ENCODE results near the gene RASAL1. TPM values are rescaled to one million over a fixed set of nuclear protein-coding genes. Genes with fewer than 3 reads are reported as not detected.

The RASAL1 gene
- polyA plus RNA-seq, 1 donor (not counting 4 experiments of a cell fraction or from before 2014, with no cell fraction given) = 0.05 TPM

DNA sequence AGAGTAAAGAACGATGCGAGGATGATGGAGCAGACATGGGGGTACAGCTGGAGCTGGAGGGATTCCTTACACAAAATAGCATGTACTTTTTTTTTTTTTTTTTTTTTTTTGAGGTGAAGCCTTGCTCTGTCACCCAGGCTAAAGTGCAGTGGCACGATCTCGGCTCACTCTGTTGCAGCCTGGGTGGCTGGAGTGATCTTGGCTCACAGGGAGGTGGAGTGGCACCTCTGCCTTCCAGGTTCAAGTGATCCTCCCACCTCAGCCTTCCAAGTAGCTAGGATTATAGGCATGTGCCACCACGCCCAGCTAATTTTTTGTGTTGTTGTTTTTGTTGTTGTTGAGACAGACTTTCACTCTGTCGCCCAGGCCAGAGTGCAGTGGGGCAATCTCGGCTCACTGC, 5.1 kb upstream of the RASAL1 start:
- Histone ChIP-seq H3K9ac (ENCODE audit: control insufficient read depth, extremely low read depth, insufficient read depth, low read length) (no peak overlapping the region), H3K27ac (ENCODE audit: control insufficient read depth, insufficient read depth, low read length) (no peak overlapping the region), H3K4me1 (ENCODE audit: control insufficient read depth, extremely low read depth, insufficient read depth, low read length) (no peaks in the 10 kb centered on the region), H3K4me2 (ENCODE audit: control insufficient read depth, extremely low read depth, insufficient read depth, low read depth, low read length) (no peak overlapping the region), H2AFZ (ENCODE audit: control insufficient read depth, low read length) (no peak overlapping the region), H3K27me3 (ENCODE audit: control insufficient read depth, extremely low read depth, insufficient read depth, low read length) (peaks cover 10% of the 10 kb centered on the region), H3K36me3 (ENCODE audit: control insufficient read depth in 2 of 2, extremely low read depth in 1 of 2, insufficient read depth in 2 of 2, low read length in 2 of 2) (no peaks in the 10 kb centered on the region), H3K4me3 (ENCODE audit: control insufficient read depth in 2 of 3, extremely low read depth in 1 of 3, insufficient read depth in 2 of 3, low read depth in 1 of 3, low read length in 3 of 3) (no peak overlapping the region), H3K79me2 (ENCODE audit: control insufficient read depth, insufficient read depth, low read length) (no peaks in the 10 kb centered on the region), H4K20me1 (ENCODE audit: control insufficient read depth, extremely low read depth, insufficient read depth, low read length) (no peaks in the 10 kb centered on the region), H3K9me3 (ENCODE audit: control insufficient read depth, low read depth, low read length) (no peaks in the 10 kb centered on the region), H3K9me1 (ENCODE audit: control insufficient read depth, extremely low read depth, insufficient read depth, low read length) (no peaks in the 10 kb centered on the region)
- no peak for DNase-seq (ENCODE audit: low read depth, low spot score)
- dilution Hi-C loops (cut with MboI; ENCODE audit: extremely low pct_ligation_motif_present, low sequenced_read_pairs) = no loop called here
- TF ChIP-seq, protein P1, sequence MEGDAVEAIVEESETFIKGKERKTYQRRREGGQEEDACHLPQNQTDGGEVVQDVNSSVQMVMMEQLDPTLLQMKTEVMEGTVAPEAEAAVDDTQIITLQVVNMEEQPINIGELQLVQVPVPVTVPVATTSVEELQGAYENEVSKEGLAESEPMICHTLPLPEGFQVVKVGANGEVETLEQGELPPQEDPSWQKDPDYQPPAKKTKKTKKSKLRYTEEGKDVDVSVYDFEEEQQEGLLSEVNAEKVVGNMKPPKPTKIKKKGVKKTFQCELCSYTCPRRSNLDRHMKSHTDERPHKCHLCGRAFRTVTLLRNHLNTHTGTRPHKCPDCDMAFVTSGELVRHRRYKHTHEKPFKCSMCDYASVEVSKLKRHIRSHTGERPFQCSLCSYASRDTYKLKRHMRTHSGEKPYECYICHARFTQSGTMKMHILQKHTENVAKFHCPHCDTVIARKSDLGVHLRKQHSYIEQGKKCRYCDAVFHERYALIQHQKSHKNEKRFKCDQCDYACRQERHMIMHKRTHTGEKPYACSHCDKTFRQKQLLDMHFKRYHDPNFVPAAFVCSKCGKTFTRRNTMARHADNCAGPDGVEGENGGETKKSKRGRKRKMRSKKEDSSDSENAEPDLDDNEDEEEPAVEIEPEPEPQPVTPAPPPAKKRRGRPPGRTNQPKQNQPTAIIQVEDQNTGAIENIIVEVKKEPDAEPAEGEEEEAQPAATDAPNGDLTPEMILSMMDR (optimal IDR thresholded peaks at IDR 0.05 in 1 of 3, IDR thresholded peaks at IDR 0.05 in 1 of 3, conservative IDR thresholded peaks at IDR 0.05 in 1 of 3; ENCODE audit: extremely low read depth in 1 of 3, insufficient read depth in 2 of 3, low read length in 3 of 3) = no peak
- TF ChIP-seq EZH2 (IDR thresholded peaks at IDR 0.05; ENCODE audit: low read length) = no peak
- FAIRE-seq = no peak

DNA sequence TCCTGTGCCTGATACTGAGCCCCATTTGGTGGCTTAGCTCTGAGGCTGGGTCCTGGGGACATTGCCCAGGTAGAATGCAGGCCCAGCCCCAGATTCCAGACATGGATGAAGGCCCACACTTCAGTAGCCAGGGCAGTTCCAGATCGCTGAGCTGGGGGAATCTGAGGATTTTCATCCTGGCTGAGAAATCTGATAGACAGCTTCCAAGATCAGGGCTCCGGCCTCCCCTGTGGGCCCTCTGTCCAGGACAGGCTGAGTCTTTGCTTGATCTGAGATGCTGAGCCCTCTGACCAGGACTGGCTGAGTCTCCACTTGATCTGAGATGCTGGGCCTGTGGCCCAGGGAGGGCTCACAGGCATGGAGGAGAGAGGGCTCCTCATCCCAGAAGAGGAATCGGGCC, 3.3 kb upstream of the RASAL1 start:
- dilution Hi-C loops (cut with MboI; ENCODE audit: extremely low pct_ligation_motif_present, low sequenced_read_pairs) = no loop called here
- Histone ChIP-seq H3K9ac (ENCODE audit: control insufficient read depth, extremely low read depth, insufficient read depth, low read length) (no peak overlapping the region), H3K36me3 (ENCODE audit: control insufficient read depth in 2 of 2, extremely low read depth in 1 of 2, insufficient read depth in 2 of 2, low read length in 2 of 2) (no peaks in the 10 kb centered on the region), H3K9me3 (ENCODE audit: control insufficient read depth, low read depth, low read length) (no peaks in the 10 kb centered on the region), H4K20me1 (ENCODE audit: control insufficient read depth, extremely low read depth, insufficient read depth, low read length) (no peaks in the 10 kb centered on the region), H3K9me1 (ENCODE audit: control insufficient read depth, extremely low read depth, insufficient read depth, low read length) (no peaks in the 10 kb centered on the region), H3K79me2 (ENCODE audit: control insufficient read depth, insufficient read depth, low read length) (no peaks in the 10 kb centered on the region), H3K4me1 (ENCODE audit: control insufficient read depth, extremely low read depth, insufficient read depth, low read length) (no peaks in the 10 kb centered on the region), H3K27ac (ENCODE audit: control insufficient read depth, insufficient read depth, low read length) (no peak overlapping the region), H3K4me3 (ENCODE audit: control insufficient read depth in 2 of 3, extremely low read depth in 1 of 3, insufficient read depth in 2 of 3, low read depth in 1 of 3, low read length in 3 of 3) (no peak overlapping the region), H3K4me2 (ENCODE audit: control insufficient read depth, extremely low read depth, insufficient read depth, low read depth, low read length) (no peak overlapping the region), H2AFZ (ENCODE audit: control insufficient read depth, low read length) (no peak overlapping the region), H3K27me3 (ENCODE audit: control insufficient read depth, extremely low read depth, insufficient read depth, low read length) (peaks cover 19% of the 10 kb centered on the region)
- FAIRE-seq (no peak), DNase-seq (ENCODE audit: low read depth, low spot score) (no peak)
- TF ChIP-seq, protein P1 (optimal IDR thresholded peaks at IDR 0.05 in 1 of 3, IDR thresholded peaks at IDR 0.05 in 1 of 3, conservative IDR thresholded peaks at IDR 0.05 in 1 of 3; ENCODE audit: extremely low read depth in 1 of 3, insufficient read depth in 2 of 3, low read length in 3 of 3) = no peak
- TF ChIP-seq EZH2 (IDR thresholded peaks at IDR 0.05; ENCODE audit: low read length) = no peak

Data from keratinocyte (primary cell).